Rectal smooth muscle tissue (tissue), 1 donor: ENCODE results near the gene NEK6.
A peak's percentile ranks its signal among the peaks of the same experiment; 100 is the strongest.

Experiments
- H3K27ac ChIP-seq: one replicate; pipeline ENCODE4 v1.7.0; 2013; ENCODE audit warnings: low read depth, low read length, inconsistent platforms
- H3K27me3 ChIP-seq: one replicate; pipeline ENCODE4 v1.7.0; 2013; ENCODE audit warnings: low read length; ENCODE audit not compliant: control insufficient read depth, insufficient read depth
- H3K36me3 ChIP-seq: one replicate; pipeline ENCODE4 v1.7.0; 2013; ENCODE audit warnings: low read length; ENCODE audit not compliant: control insufficient read depth, insufficient read depth
- H3K4me1 ChIP-seq: one replicate; pipeline ENCODE4 v1.7.0; 2013; ENCODE audit warnings: low read length; ENCODE audit not compliant: control insufficient read depth, insufficient read depth
- H3K4me3 ChIP-seq: one replicate; pipeline ENCODE4 v1.7.0; 2013; ENCODE audit warnings: low read length
- H3K9ac ChIP-seq: one replicate; pipeline ENCODE4 v1.7.0; 2013; ENCODE audit warnings: low read length

Gene NEK6

GRCh38 chr9:124217836-124218437 lies 39.8 kb upstream of the NEK6 start:
- Histone ChIP-seq H3K27me3 (no peaks in the 10 kb centered on the region), H3K27ac (no peak overlapping the region), H3K36me3 (no peaks in the 10 kb centered on the region), H3K4me1 (no peaks in the 10 kb centered on the region), H3K9ac (no peak overlapping the region), H3K4me3 (no peak overlapping the region)

GRCh38 chr9:124218438-124218982 lies 39.2 kb upstream of the NEK6 start:
- no peak overlapping the region for H3K4me3 ChIP-seq
- no peaks in the 10 kb centered on the region for H3K36me3 ChIP-seq
- H3K27ac ChIP-seq: no peak overlapping the region
- no peaks in the 10 kb centered on the region for H3K4me1 ChIP-seq
- no peaks in the 10 kb centered on the region for H3K27me3 ChIP-seq
- no peak overlapping the region for H3K9ac ChIP-seq

GRCh38 chr9:124218987-124219461 lies 38.7 kb upstream of the NEK6 start:
- no peaks in the 10 kb centered on the region for H3K36me3 ChIP-seq
- H3K4me1 ChIP-seq: no peaks in the 10 kb centered on the region
- H3K9ac ChIP-seq: no peak overlapping the region
- H3K4me3 ChIP-seq: no peak overlapping the region
- no peak overlapping the region for H3K27ac ChIP-seq
- no peaks in the 10 kb centered on the region for H3K27me3 ChIP-seq

GRCh38 chr9:124220946-124221451 lies 36.8 kb upstream of the NEK6 start:
- no peaks in the 10 kb centered on the region for H3K4me1 ChIP-seq
- H3K4me3 ChIP-seq: peak overlapping the region; percentile 15
- no peaks in the 10 kb centered on the region for H3K36me3 ChIP-seq
- no peak overlapping the region for H3K27ac ChIP-seq
- peak overlapping the region; percentile 50 for H3K9ac ChIP-seq
- H3K27me3 ChIP-seq: no peaks in the 10 kb centered on the region

GRCh38 chr9:124221676-124222075 lies 36.1 kb upstream of the NEK6 start:
- no peaks in the 10 kb centered on the region for H3K36me3 ChIP-seq
- H3K4me1 ChIP-seq: no peaks in the 10 kb centered on the region
- H3K27me3 ChIP-seq: no peaks in the 10 kb centered on the region
- H3K9ac ChIP-seq: no peak overlapping the region
- no peak overlapping the region for H3K4me3 ChIP-seq
- no peak overlapping the region for H3K27ac ChIP-seq

- Histone ChIP-seq H3K9ac (no peak overlapping the region), H3K27me3 (no peaks in the 10 kb centered on the region), H3K4me1 (no peaks in the 10 kb centered on the region), H3K36me3 (no peaks in the 10 kb centered on the region), H3K27ac (no peak overlapping the region), H3K4me3 (no peak overlapping the region)
Measured at GRCh38 chr9:124222109-124222508, 35.6 kb upstream of the NEK6 start.

- Histone ChIP-seq H3K9ac (no peak overlapping the region), H3K4me3 (no peak overlapping the region), H3K36me3 (no peaks in the 10 kb centered on the region), H3K27me3 (no peaks in the 10 kb centered on the region), H3K4me1 (no peaks in the 10 kb centered on the region), H3K27ac (no peak overlapping the region)
Measured at GRCh38 chr9:124222918-124223720, 34.6 kb upstream of the NEK6 start.

GRCh38 chr9:124225945-124226344 lies 31.8 kb upstream of the NEK6 start:
- no peak overlapping the region for H3K27ac ChIP-seq
- H3K36me3 ChIP-seq: no peaks in the 10 kb centered on the region
- H3K4me3 ChIP-seq: no peak overlapping the region
- H3K4me1 ChIP-seq: no peaks in the 10 kb centered on the region
- no peak overlapping the region for H3K9ac ChIP-seq
- no peaks in the 10 kb centered on the region for H3K27me3 ChIP-seq

- Histone ChIP-seq H3K9ac (no peak overlapping the region), H3K4me1 (no peaks in the 10 kb centered on the region), H3K4me3 (no peak overlapping the region), H3K36me3 (no peaks in the 10 kb centered on the region), H3K27ac (no peak overlapping the region), H3K27me3 (no peaks in the 10 kb centered on the region)
Measured at GRCh38 chr9:124228516-124228915, 29.2 kb upstream of the NEK6 start.

GRCh38 chr9:124231095-124231737 lies 26.5 kb upstream of the NEK6 start:
- H3K36me3 ChIP-seq: no peaks in the 10 kb centered on the region

GRCh38 chr9:124238546-124239140 lies 19.1 kb upstream of the NEK6 start:
- Histone ChIP-seq H3K4me1 (no peaks in the 10 kb centered on the region), H3K4me3 (no peak overlapping the region), H3K27me3 (no peaks in the 10 kb centered on the region), H3K36me3 (no peaks in the 10 kb centered on the region), H3K27ac (no peak overlapping the region), H3K9ac (no peak overlapping the region)

More at GRCh38 chr9:124231095-124231737, 26.5 kb upstream of the NEK6 start:
- Histone ChIP-seq H3K4me3 (no peak overlapping the region), H3K27me3 (no peaks in the 10 kb centered on the region), H3K9ac (no peak overlapping the region), H3K4me1 (no peaks in the 10 kb centered on the region), H3K27ac (no peak overlapping the region)
